GM13977 (cell line): ENCODE measurements around the gene HSPA2.
"Not testable (repeated sequence)": the region's sequence is repeated elsewhere in the genome, so short reads cannot be mapped to it uniquely, and the experiment has no call there.

Experiments used
- DNase-seq: peaks from one replicate; pipeline ENCODE4 v3.0.0; 2012; ENCODE audit warnings: low spot score
- in situ Hi-C: fragments of 300-500 bp; cut with MboI; formaldehyde crosslinking; loops from one replicate; pipeline ENCODE4 v1.12.0; 2022; ENCODE audit warnings: low sequenced_read_pairs, low pct_unique_long_range_greater_than_20kb, mixed read lengths, inconsistent platforms; ENCODE audit not compliant: unreplicated experiment
- TF ChIP-seq, protein P1 (sequence below): IDR thresholded peaks from 2 replicates; pipeline ENCODE4 v1.5.1; 2012; ENCODE audit warnings: mild to moderate bottlenecking, control low read depth; ENCODE audit not compliant: insufficient read depth; ENCODE audit errors: extremely low read depth, missing control alignments

The HSPA2 gene

DNA sequence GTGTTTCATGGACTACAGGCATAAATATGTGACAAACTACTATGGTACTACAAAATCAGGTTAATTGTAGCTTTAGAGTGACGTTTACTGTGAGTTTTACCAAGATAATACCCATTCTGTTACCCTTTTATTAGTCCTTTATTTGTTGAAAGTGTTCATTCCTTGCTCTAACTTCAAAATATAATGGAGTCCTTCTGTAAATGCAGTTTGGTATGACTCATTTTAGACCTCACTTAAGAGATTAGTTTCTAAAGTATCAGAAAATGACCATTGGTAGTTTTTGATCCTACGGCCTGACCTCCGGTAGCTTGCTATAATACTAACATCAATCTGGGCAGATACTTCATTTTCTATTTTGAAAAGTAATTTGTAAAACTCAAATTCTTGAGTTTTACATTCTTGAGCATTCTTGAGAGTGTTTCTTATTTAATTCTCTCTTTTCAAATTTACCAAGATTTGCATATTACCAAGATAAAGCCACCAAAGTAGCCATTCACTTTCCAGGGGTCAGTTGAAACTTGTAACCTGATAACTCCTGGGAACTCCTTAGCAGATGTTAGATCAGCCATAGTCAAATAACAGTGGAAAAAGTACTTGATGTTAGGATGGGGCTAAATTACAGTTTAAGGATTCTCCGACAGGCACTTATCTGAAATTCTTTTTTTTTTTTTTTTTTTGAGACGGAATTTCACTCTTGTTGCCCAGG lies 4.2 kb downstream of the HSPA2 start:
- DNase-seq = no peak

DNA sequence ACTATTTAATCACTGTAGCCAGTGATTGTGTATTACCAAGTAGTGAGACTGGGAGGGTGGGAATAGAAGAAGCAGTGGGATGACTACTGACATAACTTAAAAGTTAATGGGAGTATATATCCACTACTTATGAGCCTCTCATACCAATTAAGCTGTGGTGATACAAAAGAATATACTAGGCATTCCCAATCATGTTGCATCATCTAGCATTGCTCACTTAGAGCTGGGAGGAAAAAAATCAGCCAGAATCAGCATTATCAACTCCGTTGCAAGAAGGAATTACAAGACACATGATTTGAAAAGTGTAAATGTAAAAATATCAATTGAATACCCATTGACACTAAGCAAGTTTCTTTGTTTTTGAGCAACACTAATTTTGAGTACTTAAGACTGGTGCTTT lies 8.5 kb downstream of the HSPA2 start:
- no peak for DNase-seq
- in situ Hi-C loops = no loop called here
- TF ChIP-seq, protein P1, sequence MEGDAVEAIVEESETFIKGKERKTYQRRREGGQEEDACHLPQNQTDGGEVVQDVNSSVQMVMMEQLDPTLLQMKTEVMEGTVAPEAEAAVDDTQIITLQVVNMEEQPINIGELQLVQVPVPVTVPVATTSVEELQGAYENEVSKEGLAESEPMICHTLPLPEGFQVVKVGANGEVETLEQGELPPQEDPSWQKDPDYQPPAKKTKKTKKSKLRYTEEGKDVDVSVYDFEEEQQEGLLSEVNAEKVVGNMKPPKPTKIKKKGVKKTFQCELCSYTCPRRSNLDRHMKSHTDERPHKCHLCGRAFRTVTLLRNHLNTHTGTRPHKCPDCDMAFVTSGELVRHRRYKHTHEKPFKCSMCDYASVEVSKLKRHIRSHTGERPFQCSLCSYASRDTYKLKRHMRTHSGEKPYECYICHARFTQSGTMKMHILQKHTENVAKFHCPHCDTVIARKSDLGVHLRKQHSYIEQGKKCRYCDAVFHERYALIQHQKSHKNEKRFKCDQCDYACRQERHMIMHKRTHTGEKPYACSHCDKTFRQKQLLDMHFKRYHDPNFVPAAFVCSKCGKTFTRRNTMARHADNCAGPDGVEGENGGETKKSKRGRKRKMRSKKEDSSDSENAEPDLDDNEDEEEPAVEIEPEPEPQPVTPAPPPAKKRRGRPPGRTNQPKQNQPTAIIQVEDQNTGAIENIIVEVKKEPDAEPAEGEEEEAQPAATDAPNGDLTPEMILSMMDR = no peak

More for the DNA sequence above, 4.2 kb downstream of the HSPA2 start:
- in situ Hi-C loops = no loop called here
- TF ChIP-seq, protein P1 = no peak

DNA sequence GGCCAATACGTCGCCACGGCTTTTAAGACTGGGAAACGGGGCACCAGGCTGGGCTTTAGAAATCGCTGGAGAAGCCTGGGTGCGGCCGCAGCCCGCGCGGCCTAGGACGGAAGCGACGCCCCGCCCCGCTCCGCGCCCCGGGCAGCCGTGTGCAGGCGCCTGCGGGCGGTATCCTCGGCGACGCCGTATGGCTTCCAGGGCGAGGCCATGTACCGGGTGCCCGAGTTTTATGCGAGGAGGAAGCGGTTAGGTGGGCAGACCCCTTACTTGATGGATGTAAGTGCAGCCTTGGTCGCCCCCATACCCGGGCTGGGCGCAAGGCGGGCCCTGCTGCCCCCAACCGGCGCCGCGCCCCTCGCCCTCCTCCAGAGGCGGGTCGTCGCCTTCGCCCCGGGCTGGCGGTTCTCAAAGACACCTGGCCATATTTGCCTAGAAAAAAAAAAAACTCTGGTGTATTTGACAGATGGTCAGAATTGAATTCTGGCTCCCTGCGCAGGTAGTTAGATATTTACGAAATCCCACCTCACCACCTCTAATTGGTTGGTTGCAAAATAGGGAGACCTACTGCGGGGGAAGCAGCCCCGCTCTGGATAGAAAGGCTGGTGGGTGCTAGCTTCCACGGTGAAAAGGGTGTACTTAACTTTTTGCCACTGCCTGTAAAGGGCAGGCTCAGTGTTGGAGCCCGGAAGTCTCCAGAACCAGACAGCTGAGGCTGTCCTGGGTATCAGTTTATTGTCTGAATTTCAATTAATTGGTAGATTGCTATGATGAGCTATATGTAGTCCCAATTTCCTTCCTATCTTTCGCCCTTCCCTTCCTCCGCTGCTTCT lies 9.5 kb downstream of the HSPA2 start, which contains the start of gene PPP1R36:
TSS of gene PPP1R36 (plus strand) at position 171 of the 830 bp plus-strand sequence. CDS start at position 208, 37 bp downstream.
- TF ChIP-seq, protein P1 = no peak
- in situ Hi-C loops = no loop called here
- peak; percentile 60 for DNase-seq

DNA sequence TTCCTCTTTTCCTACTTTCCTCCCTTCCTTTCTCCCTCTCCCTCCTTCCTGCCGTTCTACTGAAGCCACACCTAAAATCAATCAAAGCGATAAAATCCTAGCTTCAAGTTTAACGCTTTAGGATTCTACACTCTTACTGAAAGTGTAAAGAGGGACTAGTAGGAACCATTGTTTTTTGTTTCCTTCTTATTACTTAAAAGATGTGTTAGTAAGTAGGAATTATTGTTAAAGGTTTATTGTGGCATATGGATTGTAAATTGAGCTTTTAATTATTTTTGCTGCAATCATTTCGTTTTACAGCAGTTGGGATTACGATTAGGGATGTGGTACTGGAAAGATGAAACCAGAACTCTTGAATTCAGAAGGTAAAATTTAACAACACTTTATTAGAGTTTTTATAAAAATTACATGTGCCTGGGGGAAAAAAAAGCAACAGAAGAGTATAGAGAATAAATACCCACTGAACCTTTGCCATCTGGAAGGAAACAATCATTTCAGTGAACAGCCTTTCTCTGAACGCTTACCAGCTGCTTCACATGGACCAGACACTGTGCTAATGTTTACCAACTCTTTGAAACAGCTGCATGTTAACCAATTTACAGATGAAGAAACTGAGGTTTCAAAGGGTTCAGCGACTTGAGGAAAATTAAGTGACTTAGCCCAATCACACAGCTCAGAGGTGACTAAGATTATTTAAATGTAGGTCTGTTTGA lies 10.2 kb downstream of the HSPA2 start:
- in situ Hi-C loops = no loop called here
- TF ChIP-seq, protein P1 = no peak
- DNase-seq = no peak

DNA sequence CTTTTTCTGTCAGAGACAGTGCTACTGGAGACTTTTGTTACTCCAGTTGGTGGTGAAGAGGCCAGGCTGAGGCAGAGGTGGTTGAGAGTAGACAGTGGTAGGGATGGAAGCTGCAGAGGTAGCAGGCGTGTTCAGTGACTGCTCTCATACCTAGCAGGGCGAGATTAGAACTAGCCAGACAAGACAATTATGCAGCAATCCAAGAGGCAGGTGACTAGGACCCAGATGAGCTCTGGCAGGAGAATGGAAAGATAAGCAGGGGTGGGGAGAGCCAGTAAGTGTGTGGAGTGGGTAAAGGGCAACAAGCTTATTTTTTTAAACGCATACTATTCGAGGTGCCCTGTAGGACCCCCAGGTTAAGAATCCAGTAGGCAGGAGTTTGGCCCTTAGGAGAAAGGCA lies 14.0 kb downstream of the HSPA2 start:
- TF ChIP-seq, protein P1 = no peak
- no peak for DNase-seq
- in situ Hi-C loops = no loop called here

DNA sequence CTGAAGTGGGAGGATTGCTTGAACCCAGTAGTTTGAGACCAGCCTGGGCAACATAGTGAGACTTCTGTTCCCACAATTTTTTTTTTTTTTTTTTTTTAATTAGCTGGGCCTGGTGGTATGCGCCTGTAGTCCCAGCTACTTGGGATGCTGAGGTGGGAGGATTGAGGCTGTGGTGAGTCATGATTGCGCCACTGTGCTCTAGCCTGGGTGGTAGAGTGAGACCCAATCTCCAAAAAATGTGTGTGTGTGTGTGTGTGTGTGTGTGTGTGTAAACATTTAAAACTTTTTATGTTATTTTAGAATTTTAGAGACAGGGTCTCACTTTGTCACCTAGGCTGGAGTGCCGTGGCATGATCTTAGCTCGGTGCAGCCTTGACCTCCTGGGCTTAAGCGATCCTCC lies 16.0 kb downstream of the HSPA2 start:
- in situ Hi-C loops = no loop called here
- no peak for DNase-seq
- TF ChIP-seq, protein P1 = no peak

DNA sequence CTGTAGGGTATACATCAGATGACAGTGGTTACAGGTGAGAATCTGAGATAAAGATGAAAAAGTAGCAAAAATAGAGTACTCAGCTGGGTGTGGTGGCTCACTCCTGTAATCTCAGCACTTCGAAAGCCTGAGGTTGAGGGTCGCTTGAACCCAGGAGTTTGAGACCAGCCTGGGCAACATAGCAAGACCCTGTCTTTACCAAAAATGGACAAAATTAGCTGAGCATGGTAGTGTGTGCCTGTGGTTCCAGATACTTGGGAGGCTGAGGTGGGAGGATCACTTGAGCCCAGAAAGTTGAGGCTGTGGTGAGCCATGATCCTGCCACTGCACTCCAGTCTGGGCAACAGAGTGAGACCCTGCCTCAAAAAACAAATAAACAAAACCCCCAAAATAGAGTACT lies 17.7 kb downstream of the HSPA2 start:
- DNase-seq, in situ Hi-C loops: not testable (repeated sequence)
